Measurements from ENCODE around the gene SPI1.

DNA sequence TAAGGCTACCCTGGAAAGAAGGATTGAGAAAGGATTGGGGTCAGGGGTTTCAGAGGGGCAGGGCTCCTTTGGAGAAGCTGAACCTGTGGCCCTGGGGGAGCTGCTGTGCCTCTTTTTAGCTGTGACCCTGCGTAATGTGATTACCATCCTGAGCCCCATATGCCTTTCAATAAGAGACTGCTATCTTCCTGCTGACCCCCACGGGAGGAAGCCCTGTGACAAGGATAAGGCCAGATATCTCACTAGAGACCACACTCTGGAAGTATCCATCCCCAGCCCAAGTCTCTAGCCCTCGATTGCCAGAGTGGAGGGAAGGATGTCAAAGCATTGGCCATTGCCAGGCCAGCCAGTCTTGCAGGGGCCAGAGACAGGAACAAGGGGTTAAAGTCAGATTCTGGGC is 25.2 kb upstream of the SPI1 start:
- TF ChIP-seq POLR2A (IDR thresholded peaks at IDR 0.05; ENCODE audit: low read length) (no peak), GATA1 (IDR thresholded peaks at IDR 0.05; ENCODE audit: low read depth, low read length) (no peak)
